Superior temporal gyrus (tissue), 1 donor: ENCODE data around the gene NR2F2.
"Not testable (repeated sequence)": the region's sequence is repeated elsewhere in the genome, so short reads cannot be mapped to it uniquely, and the experiment has no call there.

Experiments used
- DNase-seq: peaks from one replicate; pipeline ENCODE4 v3.0.0-alpha.2; 2016; ENCODE audit errors: extremely low spot score

NR2F2 gene

GRCh38 chr15:96365781-96366525, 35.5 kb downstream of the NR2F2 start:
- no peak for DNase-seq

- DNase-seq, result no peak
Observed at GRCh38 chr15:96366526-96366877, 36.0 kb downstream of the NR2F2 start.

DNA sequence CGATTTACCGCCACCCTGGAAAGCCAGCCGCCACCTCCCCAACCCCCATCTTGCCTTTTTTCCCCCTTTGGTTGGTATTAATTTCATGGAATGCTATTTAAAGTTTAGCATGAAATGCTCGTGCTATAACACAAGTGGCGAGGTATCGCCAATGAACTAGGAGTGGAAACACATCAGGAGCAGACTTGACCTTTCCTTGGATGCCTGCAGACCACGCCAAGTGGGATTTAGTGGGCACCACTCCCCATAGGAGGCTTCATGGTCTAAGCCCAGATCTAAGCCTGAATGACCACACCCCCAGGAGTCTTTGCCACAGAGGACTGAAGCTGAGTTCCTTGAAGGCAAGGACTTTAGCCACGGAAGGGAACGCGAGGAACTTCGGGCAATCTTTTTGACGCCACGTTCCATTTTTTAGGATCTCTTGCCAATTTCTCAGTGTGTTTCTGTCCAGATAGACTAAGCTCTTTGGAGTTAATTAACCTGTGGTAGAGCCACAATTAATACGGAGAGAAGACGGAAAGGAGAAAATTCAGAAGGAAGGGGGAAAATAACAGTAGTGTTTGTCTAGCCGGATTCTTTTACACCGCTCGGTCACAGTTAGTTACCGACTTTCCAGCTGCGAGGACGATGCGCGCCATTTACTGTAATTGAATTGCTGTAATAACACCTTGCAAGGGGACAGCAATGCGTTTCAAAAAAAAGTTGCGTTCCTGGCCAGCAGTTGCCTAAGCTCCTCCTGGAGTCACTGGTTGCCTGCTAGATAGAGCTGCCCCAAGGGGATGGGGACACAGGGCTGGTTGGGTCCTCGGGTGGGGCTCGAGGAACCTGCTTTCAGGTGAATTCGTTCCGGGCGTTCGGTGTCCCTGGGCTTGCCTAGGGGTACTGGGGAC, 37.1 kb downstream of the NR2F2 start:
- no peak for DNase-seq

- DNase-seq, result no peak
Observed at GRCh38 chr15:96369351-96369750, 38.9 kb downstream of the NR2F2 start.

DNA sequence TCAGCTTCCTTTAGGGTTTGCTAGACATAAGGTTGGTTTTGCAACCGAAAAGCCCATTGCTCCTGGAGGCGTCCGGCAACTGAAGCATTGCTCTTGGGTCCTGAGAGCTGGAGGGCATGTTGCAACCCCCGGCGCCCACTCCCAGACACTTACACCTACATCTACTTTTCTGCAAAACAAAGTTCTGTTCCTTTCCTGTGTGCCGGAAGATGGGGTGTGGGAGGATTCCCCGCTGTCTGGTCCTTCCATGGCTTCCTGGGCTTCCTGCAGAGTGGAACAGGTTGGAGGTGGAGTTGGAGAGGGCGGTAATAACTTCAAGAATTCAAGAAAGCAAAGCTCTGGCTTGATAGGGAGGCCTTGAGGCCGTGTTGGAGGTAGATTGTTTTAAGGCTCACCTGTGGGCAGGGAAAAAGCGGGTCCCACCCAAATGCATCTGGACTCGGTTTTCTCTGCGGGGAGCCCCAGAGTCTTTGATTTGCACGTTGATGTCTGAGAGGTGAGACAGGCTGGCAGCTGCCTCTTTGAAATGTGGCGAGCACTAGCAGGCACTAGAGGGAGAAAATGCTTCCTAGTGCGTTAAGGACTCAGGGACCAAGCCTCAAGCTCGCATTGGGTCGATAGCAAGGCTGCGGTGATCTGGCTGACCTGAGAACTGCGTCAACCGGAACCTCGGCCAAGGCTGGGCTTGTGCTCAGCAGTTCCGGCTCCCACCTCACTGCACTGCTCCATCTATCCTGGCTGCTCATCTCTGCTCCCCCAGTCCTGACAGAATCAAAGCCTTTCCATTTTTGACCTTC, 39.5 kb downstream of the NR2F2 start:
- DNase-seq, result no peak

DNA sequence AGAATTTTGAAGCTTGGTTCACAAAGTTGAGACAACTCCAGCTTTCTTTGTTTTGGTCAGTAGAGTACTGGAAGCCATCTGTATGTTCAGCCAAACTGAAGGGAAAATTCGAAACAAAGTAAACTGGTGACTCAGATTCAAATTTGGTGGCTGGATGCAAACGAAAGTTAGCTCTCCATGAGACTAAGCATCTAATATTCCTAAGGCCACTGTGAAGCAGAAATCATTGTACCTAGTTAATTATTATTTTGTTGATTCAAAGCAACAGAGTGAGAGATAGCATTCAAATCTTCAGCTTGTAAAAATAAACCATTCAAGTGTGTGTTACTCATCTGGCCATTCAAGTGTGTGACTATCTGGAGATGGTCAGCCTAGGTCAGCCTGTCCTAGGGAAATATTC, 42.1 kb downstream of the NR2F2 start:
- DNase-seq, result no peak

- DNase-seq, result no peak
Observed at GRCh38 chr15:96374499-96374898, 44.0 kb downstream of the NR2F2 start.

- DNase-seq, result not testable (repeated sequence)
Observed at GRCh38 chr15:96379592-96379991, 49.1 kb downstream of the NR2F2 start.

GRCh38 chr15:96381463-96381862, 51.0 kb downstream of the NR2F2 start:
- no peak for DNase-seq

- no peak for DNase-seq
Observed at GRCh38 chr15:96385195-96385594, 54.7 kb downstream of the NR2F2 start.

DNA sequence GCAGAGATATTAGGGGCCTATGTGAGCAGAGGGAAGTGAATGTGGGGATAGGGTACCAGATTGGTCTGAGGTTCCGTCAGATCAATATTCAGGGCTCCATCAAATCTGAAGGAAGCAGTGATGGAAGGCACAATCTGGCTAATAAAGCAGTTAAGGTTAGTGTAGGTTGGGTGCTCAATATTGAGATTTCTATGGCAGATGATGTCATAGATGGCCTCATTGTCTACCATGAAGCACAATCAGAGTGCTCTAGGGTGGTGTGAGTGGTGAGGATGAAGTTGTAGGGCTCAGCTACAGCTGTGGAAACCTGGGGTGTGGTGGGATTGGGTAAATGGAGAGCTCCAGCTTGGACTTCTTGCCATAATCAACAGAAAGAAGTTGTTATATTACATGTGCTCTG, 58.2 kb downstream of the NR2F2 start:
- no peak for DNase-seq
